Uterus (tissue), 4 donors: ENCODE results near the gene UVRAG. TPM values are rescaled to one million over a fixed set of nuclear protein-coding genes. Genes with fewer than 3 reads are reported as not detected.

Source experiments
- DNase-seq, 2 donors: peaks; one replicate each; pipeline ENCODE4 v3.0.0-alpha.2; 2019 to 2020
- H3K27ac ChIP-seq, 2 donors: fragments of 200-600 bp; sonication (generic); 1 replicate in 1 of 2; 2 replicates in 1 of 2; pipeline ENCODE4 v1.5.1; 2016 to 2018
- H3K27me3 ChIP-seq, 2 donors: fragments of 200-600 bp; sonication (generic); one replicate each; pipeline ENCODE4 v1.5.1; 2018 to 2019; ENCODE audit warnings: control low read depth in 1 of 2
- H3K36me3 ChIP-seq, 2 donors: fragments of 200-600 bp; sonication (generic); one replicate each; pipeline ENCODE4 v1.5.1; 2019; ENCODE audit warnings: control low read depth in 1 of 2
- H3K4me1 ChIP-seq, 2 donors: fragments of 200-600 bp; sonication (generic); one replicate each; pipeline ENCODE4 v1.5.1; 2018 to 2019; ENCODE audit warnings: control low read depth in 1 of 2
- H3K4me3 ChIP-seq, 2 donors: fragments of 200-600 bp; sonication (generic); 1 replicate in 1 of 2; 2 replicates in 1 of 2; pipeline ENCODE4 v1.5.1; 2018 to 2019; ENCODE audit warnings: mild to moderate bottlenecking in 1 of 2
- H3K9me3 ChIP-seq, 2 donors: fragments of 200-600 bp; sonication (generic); one replicate each; pipeline ENCODE4 v1.5.1; 2019; ENCODE audit warnings: control low read depth in 1 of 2
- POLR2A ChIP-seq, 2 donors: fragments of 450-650 bp; IDR thresholded peaks; one replicate each; pipeline ENCODE4 v1.6.1; 2016; ENCODE audit warnings: antibody characterized with exemption in 2 of 2, mild to moderate bottlenecking in 1 of 2, moderate library complexity in 1 of 2
- intact Hi-C: fragments of 100-400 bp; cut with DNase I; formaldehyde crosslinking; loops from one replicate; pipeline ENCODE4 v1.15.1; 2023; ENCODE audit warnings: low total_unique reads
- total RNA-seq, 4 donors: library from RNA; depleted of rRNA in 3 of 4; stranded (reverse); fragments of >200 nt in 3 of 4; gene quantifications; one replicate each; pipeline versions ENCODE4 v1.1.0 to v1.2.4, GENCODE V29; 2014 to 2023
- TF ChIP-seq, protein P1 (sequence below), 4 experiments: fragments of 200-600 bp in 2 of 4; fragments of 450-650 bp in 2 of 4; sonication (generic) in 2 of 4; IDR thresholded peaks; one replicate each; pipeline ENCODE4 v1.5.1; 2016 to 2019; ENCODE audit warnings: antibody characterized with exemption in 4 of 4, mild to moderate bottlenecking in 2 of 4, moderate library complexity in 1 of 4
- donor health status: DM: yes; HTN: yes; CAD: no.

The UVRAG gene
- total RNA-seq, 4 donors from 2014 or later: 14.9 to 42.9 (median 26.4) TPM

DNA sequence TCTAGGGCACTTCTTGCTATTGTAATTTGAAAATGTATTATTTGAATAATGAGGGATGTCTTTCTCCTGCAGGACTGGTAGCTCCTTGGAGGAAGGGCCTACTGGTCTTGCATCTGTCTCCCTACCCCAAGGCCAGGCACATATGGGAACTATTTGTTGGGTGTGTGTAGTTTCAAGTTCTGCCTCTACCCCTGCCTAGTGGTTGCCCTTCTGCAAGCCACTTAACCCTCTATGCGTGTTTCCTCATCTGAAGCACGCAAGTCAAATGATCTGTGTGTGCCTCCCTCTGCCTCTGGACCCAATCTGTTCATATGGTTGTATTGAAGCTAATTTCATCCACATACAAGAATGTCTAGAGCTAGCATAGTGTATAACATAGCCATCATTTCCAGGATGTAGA, 324.3 kb downstream of the UVRAG start:
- DNase-seq: no peak
- Histone ChIP-seq H3K9me3 (no peaks in the 10 kb centered on the region), H3K27ac (no peak overlapping the region), H3K27me3 (no peaks in the 10 kb centered on the region), H3K4me3 (no peak overlapping the region), H3K4me1 (no peaks in the 10 kb centered on the region), H3K36me3 (no peaks in the 10 kb centered on the region)
- TF ChIP-seq, protein P1, sequence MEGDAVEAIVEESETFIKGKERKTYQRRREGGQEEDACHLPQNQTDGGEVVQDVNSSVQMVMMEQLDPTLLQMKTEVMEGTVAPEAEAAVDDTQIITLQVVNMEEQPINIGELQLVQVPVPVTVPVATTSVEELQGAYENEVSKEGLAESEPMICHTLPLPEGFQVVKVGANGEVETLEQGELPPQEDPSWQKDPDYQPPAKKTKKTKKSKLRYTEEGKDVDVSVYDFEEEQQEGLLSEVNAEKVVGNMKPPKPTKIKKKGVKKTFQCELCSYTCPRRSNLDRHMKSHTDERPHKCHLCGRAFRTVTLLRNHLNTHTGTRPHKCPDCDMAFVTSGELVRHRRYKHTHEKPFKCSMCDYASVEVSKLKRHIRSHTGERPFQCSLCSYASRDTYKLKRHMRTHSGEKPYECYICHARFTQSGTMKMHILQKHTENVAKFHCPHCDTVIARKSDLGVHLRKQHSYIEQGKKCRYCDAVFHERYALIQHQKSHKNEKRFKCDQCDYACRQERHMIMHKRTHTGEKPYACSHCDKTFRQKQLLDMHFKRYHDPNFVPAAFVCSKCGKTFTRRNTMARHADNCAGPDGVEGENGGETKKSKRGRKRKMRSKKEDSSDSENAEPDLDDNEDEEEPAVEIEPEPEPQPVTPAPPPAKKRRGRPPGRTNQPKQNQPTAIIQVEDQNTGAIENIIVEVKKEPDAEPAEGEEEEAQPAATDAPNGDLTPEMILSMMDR (IDR thresholded peaks at IDR 0.05): no peak
- no peak for TF ChIP-seq POLR2A (IDR thresholded peaks at IDR 0.05)
- intact Hi-C loops: no loop called here

DNA sequence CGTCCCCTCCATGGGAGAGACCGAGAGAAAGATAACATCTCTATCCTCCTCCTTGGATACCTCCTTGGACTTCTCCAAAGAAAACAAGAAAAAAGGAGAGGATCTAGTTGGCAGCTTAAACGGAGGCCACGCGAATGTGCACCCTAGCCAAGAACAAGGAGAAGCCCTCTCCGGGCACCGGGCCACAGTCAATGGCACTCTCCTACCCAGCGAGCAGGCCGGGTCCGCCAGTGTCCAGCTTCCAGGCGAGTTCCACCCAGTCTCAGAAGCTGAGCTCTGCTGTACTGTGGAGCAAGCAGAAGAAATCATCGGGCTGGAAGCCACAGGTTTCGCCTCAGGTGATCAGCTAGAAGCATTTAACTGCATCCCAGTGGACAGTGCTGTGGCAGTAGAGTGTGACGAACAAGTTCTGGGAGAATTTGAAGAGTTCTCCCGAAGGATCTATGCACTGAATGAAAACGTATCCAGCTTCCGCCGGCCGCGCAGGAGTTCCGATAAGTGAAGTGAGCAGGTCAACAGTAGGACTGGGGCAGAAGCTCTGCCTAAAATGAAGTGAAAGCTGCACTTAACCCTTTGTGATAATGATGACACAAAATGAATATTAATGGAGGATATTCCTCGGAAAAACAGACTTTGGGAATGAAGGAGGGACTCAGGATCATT, 326.0 kb downstream of the UVRAG start:
- Histone ChIP-seq H3K4me3 (no peak overlapping the region), H3K27me3 (no peaks in the 10 kb centered on the region), H3K4me1 (no peaks in the 10 kb centered on the region), H3K36me3 (no peaks in the 10 kb centered on the region), H3K9me3 (no peaks in the 10 kb centered on the region), H3K27ac (no peak overlapping the region)
- no peak for TF ChIP-seq POLR2A (IDR thresholded peaks at IDR 0.05)
- TF ChIP-seq, protein P1 (IDR thresholded peaks at IDR 0.05): no peak
- DNase-seq: no peak
- intact Hi-C loops: no loop called here

DNA sequence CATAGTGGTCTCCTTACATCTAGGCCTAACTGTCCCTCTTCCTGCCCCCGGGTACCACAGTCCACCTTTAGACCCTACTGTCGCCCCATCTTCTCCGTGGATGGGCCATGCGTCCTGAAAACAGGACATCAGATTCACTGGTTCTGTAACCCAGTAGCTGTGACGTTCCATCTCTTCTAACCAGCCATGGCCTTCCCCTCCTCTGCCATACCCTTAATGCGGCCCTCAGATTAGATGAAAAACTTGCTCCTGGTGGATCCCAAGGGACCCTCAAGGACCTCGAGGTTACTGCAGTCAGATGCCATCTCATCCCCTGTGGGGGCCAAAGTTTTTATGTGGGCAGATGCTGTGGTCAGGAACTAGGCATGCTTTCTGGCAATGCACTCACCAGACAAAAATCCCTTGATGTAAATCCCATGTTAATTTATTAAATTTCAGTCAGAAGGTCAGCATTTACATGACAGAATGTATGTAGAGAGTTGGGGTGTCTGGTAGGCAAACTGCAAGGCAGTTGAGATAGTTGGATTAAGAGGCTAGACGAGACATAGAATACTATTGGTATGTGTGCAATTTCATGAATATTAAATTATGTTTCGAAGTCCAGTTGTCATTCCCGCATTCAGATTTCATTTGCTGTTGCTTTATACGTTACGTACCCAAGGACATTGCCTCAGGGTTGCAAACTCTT, 327.0 kb downstream of the UVRAG start:
- H3K4me1 ChIP-seq: no peaks in the 10 kb centered on the region
- H3K27me3 ChIP-seq: no peaks in the 10 kb centered on the region
- H3K4me3 ChIP-seq: no peak overlapping the region
- TF ChIP-seq, protein P1 (IDR thresholded peaks at IDR 0.05): no peak
- no peak for TF ChIP-seq POLR2A (IDR thresholded peaks at IDR 0.05)
- no peak for DNase-seq
- H3K36me3 ChIP-seq: no peaks in the 10 kb centered on the region
- H3K27ac ChIP-seq: no peak overlapping the region
- no peaks in the 10 kb centered on the region for H3K9me3 ChIP-seq
- intact Hi-C loops: no loop called here

DNA sequence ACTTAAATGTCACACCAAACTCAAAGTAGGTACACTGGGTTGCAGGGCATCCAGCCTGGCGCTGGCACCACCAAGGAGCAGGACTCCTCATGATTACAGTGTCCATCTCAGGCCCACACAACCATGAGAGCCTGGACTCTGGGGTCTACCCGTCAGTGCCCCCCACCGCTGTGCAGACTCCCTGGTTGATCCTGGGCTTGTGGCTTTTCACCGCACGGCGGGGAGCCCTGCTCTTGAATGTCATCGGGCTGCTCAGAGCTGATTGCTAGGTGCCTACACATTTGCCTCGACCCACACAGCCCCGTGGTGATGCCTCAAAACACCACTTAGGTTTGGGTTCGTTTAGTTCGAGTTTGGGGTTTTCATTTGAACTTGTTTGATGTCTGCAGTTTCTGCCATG, 328.3 kb downstream of the UVRAG start:
- intact Hi-C loops: no loop called here
- no peaks in the 10 kb centered on the region for H3K27me3 ChIP-seq
- no peak for TF ChIP-seq POLR2A (IDR thresholded peaks at IDR 0.05)
- TF ChIP-seq, protein P1 (IDR thresholded peaks at IDR 0.05): no peak

DNA sequence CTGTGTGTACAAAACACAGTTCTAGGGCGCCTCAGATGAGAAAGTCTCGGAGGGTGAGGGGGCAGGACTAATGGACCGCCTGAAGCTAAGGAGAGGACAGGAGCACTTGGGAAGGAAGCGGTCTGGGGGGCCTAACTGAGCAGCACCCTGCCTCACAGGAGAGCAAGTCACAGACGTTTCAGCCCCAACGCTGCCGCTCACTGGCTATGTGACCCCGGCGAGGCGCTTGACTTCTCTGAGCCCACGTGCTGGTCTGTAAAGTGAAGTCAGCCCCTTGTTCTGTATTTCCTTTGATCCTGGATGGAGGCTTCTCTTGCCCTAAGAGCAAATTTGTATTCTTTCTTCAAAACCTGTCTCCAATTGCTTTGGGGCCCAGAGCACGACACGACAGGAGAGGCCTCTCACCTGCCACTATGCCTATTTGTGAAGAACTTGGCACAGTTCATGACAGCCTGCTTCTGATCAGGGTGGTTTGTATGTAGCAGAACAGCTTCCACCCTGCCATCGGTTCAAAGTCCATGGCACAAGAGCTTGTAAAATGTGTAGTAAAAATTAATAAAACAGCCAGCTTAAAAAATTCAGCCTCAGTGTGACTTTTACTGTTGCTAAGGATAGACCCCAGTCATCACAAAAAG, 332.2 kb downstream of the UVRAG start:
- no peaks in the 10 kb centered on the region for H3K27me3 ChIP-seq
- no peak overlapping the region for H3K27ac ChIP-seq
- TF ChIP-seq POLR2A (IDR thresholded peaks at IDR 0.05): no peak
- TF ChIP-seq, protein P1 (IDR thresholded peaks at IDR 0.05): no peak
- no peak overlapping the region for H3K4me3 ChIP-seq
- DNase-seq: no peak
- no peaks in the 10 kb centered on the region for H3K9me3 ChIP-seq
- peaks cover 0 to 4% of the 10 kb centered on the region in 2 donors for H3K4me1 ChIP-seq
- intact Hi-C loops: no loop called here
- H3K36me3 ChIP-seq: no peaks in the 10 kb centered on the region

More for the DNA sequence above, 328.3 kb downstream of the UVRAG start:
- H3K9me3 ChIP-seq: no peaks in the 10 kb centered on the region
- no peak overlapping the region for H3K27ac ChIP-seq
- no peaks in the 10 kb centered on the region for H3K4me1 ChIP-seq
- H3K4me3 ChIP-seq: no peak overlapping the region
- DNase-seq: no peak
- no peaks in the 10 kb centered on the region for H3K36me3 ChIP-seq
